ENCODE measurements around the gene SMOC1.

DNA sequence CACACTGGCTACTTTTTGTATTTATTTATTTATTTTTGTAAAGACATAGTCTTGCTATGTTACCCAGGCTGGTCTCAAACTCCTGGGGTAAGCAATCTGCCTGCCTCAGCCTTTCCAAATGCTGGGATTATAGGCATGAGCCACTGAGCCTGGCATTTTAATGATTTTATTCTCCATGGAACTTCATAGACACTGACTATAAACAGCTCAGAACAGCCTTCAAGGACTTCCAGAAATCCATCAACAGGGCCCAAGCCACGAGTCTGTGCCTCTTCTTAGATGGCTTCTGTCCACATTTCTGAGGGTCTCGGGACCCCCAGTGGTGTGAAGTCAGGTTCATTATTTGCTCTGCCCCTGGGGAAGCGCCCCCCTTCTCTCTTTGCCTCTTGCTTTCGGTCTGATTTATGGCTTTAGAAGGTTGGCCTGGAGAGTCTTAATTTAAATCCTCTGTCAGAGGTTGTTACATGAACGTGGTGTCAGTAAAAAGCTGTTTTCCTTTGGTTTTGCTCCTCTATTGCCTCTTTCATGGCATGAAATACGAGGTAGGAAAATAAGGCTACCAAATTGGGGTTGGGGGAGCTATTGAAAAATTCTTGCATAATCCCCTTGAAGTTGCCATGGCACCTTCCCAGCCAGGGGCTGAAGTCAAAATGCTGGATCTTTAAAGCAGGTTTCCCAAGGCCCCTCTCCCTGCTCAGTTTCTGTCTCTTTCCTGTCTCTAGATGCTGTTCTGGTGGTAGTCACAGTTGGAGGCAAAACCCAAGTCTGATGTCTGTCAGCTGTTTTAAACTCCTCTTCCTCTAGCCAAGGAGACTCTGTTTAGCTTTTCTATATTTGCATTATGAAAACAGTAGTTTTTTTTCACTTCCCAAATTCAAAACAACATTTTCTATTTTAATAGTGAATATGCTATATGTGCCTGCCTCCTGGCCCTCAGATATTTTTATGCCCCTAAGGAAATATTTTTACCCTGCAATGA, 129.4 kb downstream of the SMOC1 start:
- TF ChIP-seq, protein P1, sequence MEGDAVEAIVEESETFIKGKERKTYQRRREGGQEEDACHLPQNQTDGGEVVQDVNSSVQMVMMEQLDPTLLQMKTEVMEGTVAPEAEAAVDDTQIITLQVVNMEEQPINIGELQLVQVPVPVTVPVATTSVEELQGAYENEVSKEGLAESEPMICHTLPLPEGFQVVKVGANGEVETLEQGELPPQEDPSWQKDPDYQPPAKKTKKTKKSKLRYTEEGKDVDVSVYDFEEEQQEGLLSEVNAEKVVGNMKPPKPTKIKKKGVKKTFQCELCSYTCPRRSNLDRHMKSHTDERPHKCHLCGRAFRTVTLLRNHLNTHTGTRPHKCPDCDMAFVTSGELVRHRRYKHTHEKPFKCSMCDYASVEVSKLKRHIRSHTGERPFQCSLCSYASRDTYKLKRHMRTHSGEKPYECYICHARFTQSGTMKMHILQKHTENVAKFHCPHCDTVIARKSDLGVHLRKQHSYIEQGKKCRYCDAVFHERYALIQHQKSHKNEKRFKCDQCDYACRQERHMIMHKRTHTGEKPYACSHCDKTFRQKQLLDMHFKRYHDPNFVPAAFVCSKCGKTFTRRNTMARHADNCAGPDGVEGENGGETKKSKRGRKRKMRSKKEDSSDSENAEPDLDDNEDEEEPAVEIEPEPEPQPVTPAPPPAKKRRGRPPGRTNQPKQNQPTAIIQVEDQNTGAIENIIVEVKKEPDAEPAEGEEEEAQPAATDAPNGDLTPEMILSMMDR (IDR thresholded peaks at IDR 0.05; ENCODE audit: borderline replicate concordance, extremely low read depth, low read length, poor library complexity, severe bottlenecking) = no peak
- no peak for TF ChIP-seq EZH2 (IDR thresholded peaks at IDR 0.05; ENCODE audit: borderline replicate concordance, low read depth, low read length, severe bottlenecking)
